WTC11 (cell line): ENCODE data around the gene RITA1. TPM values are rescaled to one million over a fixed set of nuclear protein-coding genes. Genes with fewer than 3 reads are reported as not detected.
A peak's percentile ranks its signal among the peaks of the same experiment; 100 is the strongest.

Source experiments
- ATAC-seq: fragments of 200-7000 bp; cut with Tn5 transposase; 2 replicates; pipeline ENCODE4 v1.10.0; 2021; ENCODE audit warnings: mild to moderate bottlenecking, moderate library complexity
- CTCF ChIA-PET: fragments of 300-600 bp; sonication (Branson Sonifier 250); formaldehyde crosslinking; loops from one replicate; lab custom pipeline; 2021; ENCODE audit warnings: antibody characterized with exemption; lab: Charles Lee
- POLR2A ChIA-PET: fragments of 350-600 bp; sonication (Branson Sonifier 250); formaldehyde crosslinking; loops from one replicate; lab custom pipeline; 2021; ENCODE audit warnings: antibody characterized with exemption; lab: Charles Lee
- DNase-seq: peaks from one replicate; pipeline ENCODE4 v3.0.0; 2021; ENCODE audit warnings: low spot score
- H3K27ac Mint-ChIP-seq: 2 replicates; pipeline ENCODE4 v1.8.0; 2021; ENCODE audit warnings: mixed read lengths
- H3K27me3 Mint-ChIP-seq: 2 replicates; pipeline ENCODE4 v1.8.0; 2021; ENCODE audit warnings: low read depth, mild to moderate bottlenecking, moderate library complexity, mixed read lengths
- H3K36me3 Mint-ChIP-seq: 2 replicates; pipeline ENCODE4 v1.8.0; 2021; ENCODE audit warnings: mixed read lengths
- H3K4me1 Mint-ChIP-seq: 2 replicates; pipeline ENCODE4 v1.8.0; 2022; ENCODE audit warnings: mixed read lengths
- H3K4me3 Mint-ChIP-seq: 2 replicates; pipeline ENCODE4 v1.8.0; 2021; ENCODE audit warnings: mild to moderate bottlenecking, moderate library complexity, mixed read lengths
- H3K9me3 Mint-ChIP-seq: 2 replicates; pipeline ENCODE4 v1.8.0; 2021; ENCODE audit warnings: mixed read lengths
- ETV6 ChIP-seq: sonication (generic); formaldehyde crosslinking; IDR thresholded peaks from 2 replicates; pipeline ENCODE4 v1.8.1; 2022; ENCODE audit warnings: mild to moderate bottlenecking, missing genetic modification reagents
- FOXJ3 ChIP-seq: sonication (generic); formaldehyde crosslinking; IDR thresholded peaks from 2 replicates; pipeline ENCODE4 v1.9.0; 2021; ENCODE audit warnings: missing genetic modification reagents, mild to moderate bottlenecking, borderline replicate concordance
- FOXK1 ChIP-seq: sonication (generic); formaldehyde crosslinking; IDR thresholded peaks from 2 replicates; pipeline ENCODE4 v1.8.0; 2022; ENCODE audit warnings: mild to moderate bottlenecking, moderate library complexity, missing genetic modification reagents
- FOXP4 ChIP-seq: sonication (generic); formaldehyde crosslinking; IDR thresholded peaks from 2 replicates; pipeline ENCODE4 v1.8.0; 2022; ENCODE audit warnings: mild to moderate bottlenecking, missing genetic modification reagents
- IRF2 ChIP-seq: sonication (generic); formaldehyde crosslinking; IDR thresholded peaks from 2 replicates; pipeline ENCODE4 v1.8.0; 2022; ENCODE audit warnings: low read depth, missing genetic modification reagents, borderline replicate concordance
- MAX ChIP-seq: sonication (generic); formaldehyde crosslinking; IDR thresholded peaks from 2 replicates; pipeline ENCODE4 v1.8.0; 2022; ENCODE audit warnings: mild to moderate bottlenecking, missing genetic modification reagents
- NFYB ChIP-seq: sonication (generic); formaldehyde crosslinking; conservative IDR thresholded peaks from 2 replicates; pipeline ENCODE4 v1.8.0; 2022; ENCODE audit warnings: low read depth, missing genetic modification reagents
- SMAD3 ChIP-seq: sonication (generic); formaldehyde crosslinking; IDR thresholded peaks from 2 replicates; pipeline ENCODE4 v1.8.0; 2022; ENCODE audit warnings: missing genetic modification reagents, mild to moderate bottlenecking, borderline replicate concordance
- TCF7 ChIP-seq: sonication (generic); formaldehyde crosslinking; IDR thresholded peaks from 2 replicates; pipeline ENCODE4 v1.8.0; 2022; ENCODE audit warnings: mild to moderate bottlenecking, low read depth, missing genetic modification reagents, moderate library complexity
- ZNF138 ChIP-seq: sonication (generic); formaldehyde crosslinking; conservative IDR thresholded peaks from 2 replicates; pipeline ENCODE4 v1.8.1; 2022; ENCODE audit warnings: mild to moderate bottlenecking, moderate library complexity, missing genetic modification reagents
- ZNF232 ChIP-seq: sonication (generic); formaldehyde crosslinking; IDR thresholded peaks from 2 replicates; pipeline ENCODE4 v1.8.0; 2022; ENCODE audit warnings: mild to moderate bottlenecking, missing genetic modification reagents
- ZNF532 ChIP-seq: fragments of 250-450 bp; sonication (Bioruptor Pico); IDR thresholded peaks from 2 replicates; pipeline ENCODE4 v1.9.0; 2021; ENCODE audit warnings: mild to moderate bottlenecking, borderline replicate concordance
- total RNA-seq: library from RNA; stranded (reverse); gene quantifications from 3 replicates; pipeline ENCODE4 v1.2.3, GENCODE V29; 2021
- TF ChIP-seq, protein P1 (sequence below): fragments of 200-600 bp; IDR thresholded peaks from 2 replicates; pipeline ENCODE4 v1.8.0; 2022; ENCODE audit warnings: antibody characterized with exemption
- TF ChIP-seq, protein P2 (sequence below): sonication (generic); formaldehyde crosslinking; IDR thresholded peaks from 2 replicates; pipeline ENCODE4 v1.8.1; 2023; ENCODE audit warnings: mild to moderate bottlenecking, missing genetic modification reagents, borderline replicate concordance
- TF ChIP-seq, protein P3 (sequence below): sonication (generic); formaldehyde crosslinking; IDR thresholded peaks from 2 replicates; pipeline ENCODE4 v1.8.1; 2022; ENCODE audit warnings: mild to moderate bottlenecking, moderate library complexity, missing genetic modification reagents
- TF ChIP-seq, protein P4 (sequence below): sonication (generic); formaldehyde crosslinking; IDR thresholded peaks from 2 replicates; pipeline ENCODE4 v1.8.1; 2023; ENCODE audit warnings: mild to moderate bottlenecking, missing genetic modification reagents, moderate library complexity

Gene RITA1
- total RNA-seq, 1 experiment from 2014 or later: 29.3 TPM

GRCh38 chr12:113136990-113137511 is 48.5 kb upstream of the RITA1 start (continued):
- TF ChIP-seq ZNF532: no peak
- TF ChIP-seq, protein P1, sequence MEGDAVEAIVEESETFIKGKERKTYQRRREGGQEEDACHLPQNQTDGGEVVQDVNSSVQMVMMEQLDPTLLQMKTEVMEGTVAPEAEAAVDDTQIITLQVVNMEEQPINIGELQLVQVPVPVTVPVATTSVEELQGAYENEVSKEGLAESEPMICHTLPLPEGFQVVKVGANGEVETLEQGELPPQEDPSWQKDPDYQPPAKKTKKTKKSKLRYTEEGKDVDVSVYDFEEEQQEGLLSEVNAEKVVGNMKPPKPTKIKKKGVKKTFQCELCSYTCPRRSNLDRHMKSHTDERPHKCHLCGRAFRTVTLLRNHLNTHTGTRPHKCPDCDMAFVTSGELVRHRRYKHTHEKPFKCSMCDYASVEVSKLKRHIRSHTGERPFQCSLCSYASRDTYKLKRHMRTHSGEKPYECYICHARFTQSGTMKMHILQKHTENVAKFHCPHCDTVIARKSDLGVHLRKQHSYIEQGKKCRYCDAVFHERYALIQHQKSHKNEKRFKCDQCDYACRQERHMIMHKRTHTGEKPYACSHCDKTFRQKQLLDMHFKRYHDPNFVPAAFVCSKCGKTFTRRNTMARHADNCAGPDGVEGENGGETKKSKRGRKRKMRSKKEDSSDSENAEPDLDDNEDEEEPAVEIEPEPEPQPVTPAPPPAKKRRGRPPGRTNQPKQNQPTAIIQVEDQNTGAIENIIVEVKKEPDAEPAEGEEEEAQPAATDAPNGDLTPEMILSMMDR: no peak

- no peak for ATAC-seq
- CTCF ChIA-PET: interaction anchor here (0.6 to 1.6 kb wide), 8 partner anchors 9 to 323 kb away, joined by 3 to 5 read pairs (median 4); partner anchors contain the start of gene CFAP73
- peaks cover 15% of the 10 kb centered on the region for H3K4me1 Mint-ChIP-seq
These were observed 47.4 kb upstream of the RITA1 start for GRCh38 chr12:113137861-113138783.

More at GRCh38 chr12:113137861-113138783, 47.4 kb upstream of the RITA1 start:
- POLR2A ChIA-PET: interaction anchor here (1.3 kb wide), 1 partner anchor 15 kb away, joined by 3 read pairs; no protein-coding TSS in a partner anchor
- H3K9me3 Mint-ChIP-seq: no peaks in the 10 kb centered on the region
- peak overlapping the region; percentile 33; the same call in 1 of the 2 replicates for H3K27ac Mint-ChIP-seq
- TF ChIP-seq FOXP4 (CRISPR knock-in tag) (no peak), FOXJ3 (CRISPR knock-in tag) (no peak), FOXK1 (CRISPR knock-in tag) (no peak), ZNF138 (no peak), NFYB (CRISPR knock-in tag) (no peak), ETV6 (CRISPR knock-in tag) (no peak), SMAD3 (CRISPR knock-in tag) (no peak), IRF2 (CRISPR knock-in tag) (no peak), TCF7 (CRISPR knock-in tag) (no peak), ZNF232 (CRISPR knock-in tag) (no peak), MAX (CRISPR knock-in tag) (no peak)
- TF ChIP-seq, protein P2, sequence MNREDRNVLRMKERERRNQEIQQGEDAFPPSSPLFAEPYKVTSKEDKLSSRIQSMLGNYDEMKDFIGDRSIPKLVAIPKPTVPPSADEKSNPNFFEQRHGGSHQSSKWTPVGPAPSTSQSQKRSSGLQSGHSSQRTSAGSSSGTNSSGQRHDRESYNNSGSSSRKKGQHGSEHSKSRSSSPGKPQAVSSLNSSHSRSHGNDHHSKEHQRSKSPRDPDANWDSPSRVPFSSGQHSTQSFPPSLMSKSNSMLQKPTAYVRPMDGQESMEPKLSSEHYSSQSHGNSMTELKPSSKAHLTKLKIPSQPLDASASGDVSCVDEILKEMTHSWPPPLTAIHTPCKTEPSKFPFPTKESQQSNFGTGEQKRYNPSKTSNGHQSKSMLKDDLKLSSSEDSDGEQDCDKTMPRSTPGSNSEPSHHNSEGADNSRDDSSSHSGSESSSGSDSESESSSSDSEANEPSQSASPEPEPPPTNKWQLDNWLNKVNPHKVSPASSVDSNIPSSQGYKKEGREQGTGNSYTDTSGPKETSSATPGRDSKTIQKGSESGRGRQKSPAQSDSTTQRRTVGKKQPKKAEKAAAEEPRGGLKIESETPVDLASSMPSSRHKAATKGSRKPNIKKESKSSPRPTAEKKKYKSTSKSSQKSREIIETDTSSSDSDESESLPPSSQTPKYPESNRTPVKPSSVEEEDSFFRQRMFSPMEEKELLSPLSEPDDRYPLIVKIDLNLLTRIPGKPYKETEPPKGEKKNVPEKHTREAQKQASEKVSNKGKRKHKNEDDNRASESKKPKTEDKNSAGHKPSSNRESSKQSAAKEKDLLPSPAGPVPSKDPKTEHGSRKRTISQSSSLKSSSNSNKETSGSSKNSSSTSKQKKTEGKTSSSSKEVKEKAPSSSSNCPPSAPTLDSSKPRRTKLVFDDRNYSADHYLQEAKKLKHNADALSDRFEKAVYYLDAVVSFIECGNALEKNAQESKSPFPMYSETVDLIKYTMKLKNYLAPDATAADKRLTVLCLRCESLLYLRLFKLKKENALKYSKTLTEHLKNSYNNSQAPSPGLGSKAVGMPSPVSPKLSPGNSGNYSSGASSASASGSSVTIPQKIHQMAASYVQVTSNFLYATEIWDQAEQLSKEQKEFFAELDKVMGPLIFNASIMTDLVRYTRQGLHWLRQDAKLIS (CRISPR knock-in tag): no peak
- TF ChIP-seq, protein P1: no peak
- TF ChIP-seq, protein P3, sequence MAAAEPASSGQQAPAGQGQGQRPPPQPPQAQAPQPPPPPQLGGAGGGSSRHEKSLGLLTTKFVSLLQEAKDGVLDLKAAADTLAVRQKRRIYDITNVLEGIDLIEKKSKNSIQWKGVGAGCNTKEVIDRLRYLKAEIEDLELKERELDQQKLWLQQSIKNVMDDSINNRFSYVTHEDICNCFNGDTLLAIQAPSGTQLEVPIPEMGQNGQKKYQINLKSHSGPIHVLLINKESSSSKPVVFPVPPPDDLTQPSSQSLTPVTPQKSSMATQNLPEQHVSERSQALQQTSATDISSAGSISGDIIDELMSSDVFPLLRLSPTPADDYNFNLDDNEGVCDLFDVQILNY (CRISPR knock-in tag): no peak
- TF ChIP-seq, protein P4, sequence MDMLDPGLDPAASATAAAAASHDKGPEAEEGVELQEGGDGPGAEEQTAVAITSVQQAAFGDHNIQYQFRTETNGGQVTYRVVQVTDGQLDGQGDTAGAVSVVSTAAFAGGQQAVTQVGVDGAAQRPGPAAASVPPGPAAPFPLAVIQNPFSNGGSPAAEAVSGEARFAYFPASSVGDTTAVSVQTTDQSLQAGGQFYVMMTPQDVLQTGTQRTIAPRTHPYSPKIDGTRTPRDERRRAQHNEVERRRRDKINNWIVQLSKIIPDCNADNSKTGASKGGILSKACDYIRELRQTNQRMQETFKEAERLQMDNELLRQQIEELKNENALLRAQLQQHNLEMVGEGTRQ: no peak
- TF ChIP-seq, all 79 proteins: peak for 0
- Mint-ChIP-seq H3K27me3 (peaks cover 26% of the 10 kb centered on the region), H3K4me3 (no peak overlapping the region), H3K36me3 (no peaks in the 10 kb centered on the region)
- DNase-seq: no peak
